Fibroblast of lung (primary cell): ENCODE measurements around the gene RCAN2.

Source experiments
- EZH2 ChIP-seq: IDR thresholded peaks from 2 replicates; pipeline ENCODE4 v1.5.1; 2012; ENCODE audit warnings: low read length, control low read depth, mild to moderate bottlenecking; ENCODE audit errors: missing control alignments
- TF ChIP-seq, protein P1 (sequence below), 2 donors: IDR thresholded peaks in 1 of 2; conservative IDR thresholded peaks in 1 of 2; 1 replicate in 1 of 2; 2 replicates in 1 of 2; pipeline ENCODE4 v1.5.1; 2011 to 2012; ENCODE audit warnings: low read length in 2 of 2, control low read depth in 1 of 2, inconsistent platforms in 1 of 2, low read depth in 1 of 2, mild to moderate bottlenecking in 1 of 2

DNA sequence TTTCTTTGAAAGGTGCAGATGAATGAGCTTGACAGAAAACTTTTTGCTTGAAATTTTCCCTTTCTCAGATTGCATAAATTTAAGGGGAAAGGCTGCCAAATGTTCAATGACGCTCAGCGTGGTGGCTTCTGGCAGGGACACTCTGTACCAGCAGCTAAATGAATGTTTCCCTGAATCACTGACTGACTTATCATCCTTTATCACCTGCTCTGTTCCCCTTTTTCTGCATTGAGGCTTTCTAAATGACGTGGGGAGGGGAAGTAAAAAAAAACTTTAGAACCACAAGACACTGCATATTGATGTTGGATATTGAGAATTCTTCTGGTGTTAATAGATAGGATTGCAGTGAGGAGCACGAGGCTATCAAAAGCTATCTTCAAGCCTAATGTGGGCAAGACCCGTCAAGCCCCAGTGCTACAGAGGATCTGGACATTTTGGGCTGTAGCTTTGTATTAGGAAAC lies 273.5 kb downstream of the RCAN2 start:
- TF ChIP-seq, protein P1, sequence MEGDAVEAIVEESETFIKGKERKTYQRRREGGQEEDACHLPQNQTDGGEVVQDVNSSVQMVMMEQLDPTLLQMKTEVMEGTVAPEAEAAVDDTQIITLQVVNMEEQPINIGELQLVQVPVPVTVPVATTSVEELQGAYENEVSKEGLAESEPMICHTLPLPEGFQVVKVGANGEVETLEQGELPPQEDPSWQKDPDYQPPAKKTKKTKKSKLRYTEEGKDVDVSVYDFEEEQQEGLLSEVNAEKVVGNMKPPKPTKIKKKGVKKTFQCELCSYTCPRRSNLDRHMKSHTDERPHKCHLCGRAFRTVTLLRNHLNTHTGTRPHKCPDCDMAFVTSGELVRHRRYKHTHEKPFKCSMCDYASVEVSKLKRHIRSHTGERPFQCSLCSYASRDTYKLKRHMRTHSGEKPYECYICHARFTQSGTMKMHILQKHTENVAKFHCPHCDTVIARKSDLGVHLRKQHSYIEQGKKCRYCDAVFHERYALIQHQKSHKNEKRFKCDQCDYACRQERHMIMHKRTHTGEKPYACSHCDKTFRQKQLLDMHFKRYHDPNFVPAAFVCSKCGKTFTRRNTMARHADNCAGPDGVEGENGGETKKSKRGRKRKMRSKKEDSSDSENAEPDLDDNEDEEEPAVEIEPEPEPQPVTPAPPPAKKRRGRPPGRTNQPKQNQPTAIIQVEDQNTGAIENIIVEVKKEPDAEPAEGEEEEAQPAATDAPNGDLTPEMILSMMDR (conservative IDR thresholded peaks at IDR 0.05 in 1 of 2, IDR thresholded peaks at IDR 0.05 in 1 of 2; ENCODE audit: low read depth in 1 of 2, low read length in 2 of 2): no peak
- no peak for TF ChIP-seq EZH2
